Stimulated activated CD8-positive, alpha-beta memory T cell treated with anti-CD3 and anti-CD28 coated beads, Interleukin-4, amount 100 ng/mL, for 24 hours (primary cell): ENCODE results near the gene SMAD1.
"Not testable (repeated sequence)": the region's sequence is repeated elsewhere in the genome, so short reads cannot be mapped to it uniquely, and the experiment has no call there.

Experiments used
- DNase-seq: peaks from one replicate; pipeline ENCODE4 v3.0.0-alpha.2; 2020; ENCODE audit warnings: low read depth

The SMAD1 gene

DNA sequence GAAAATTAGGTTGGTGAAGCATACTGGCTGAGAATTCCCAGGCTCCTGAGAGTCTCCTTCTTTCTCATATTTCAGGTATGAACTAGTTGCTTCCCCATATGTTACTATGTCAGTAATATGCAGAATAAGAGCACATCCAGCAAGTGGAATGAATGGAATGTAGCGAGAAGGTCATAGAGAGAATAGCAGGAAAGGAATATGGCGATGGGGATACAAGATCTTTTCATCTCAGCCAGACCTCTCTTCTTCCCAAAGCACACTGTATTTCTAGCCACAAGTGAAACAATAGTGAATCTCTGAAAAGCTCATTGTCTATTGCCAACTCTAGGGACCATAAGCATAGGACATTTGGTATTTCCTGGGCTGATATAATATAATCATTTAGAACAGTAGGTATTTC, 82.9 kb downstream of the SMAD1 start:
- no peak for DNase-seq

DNA sequence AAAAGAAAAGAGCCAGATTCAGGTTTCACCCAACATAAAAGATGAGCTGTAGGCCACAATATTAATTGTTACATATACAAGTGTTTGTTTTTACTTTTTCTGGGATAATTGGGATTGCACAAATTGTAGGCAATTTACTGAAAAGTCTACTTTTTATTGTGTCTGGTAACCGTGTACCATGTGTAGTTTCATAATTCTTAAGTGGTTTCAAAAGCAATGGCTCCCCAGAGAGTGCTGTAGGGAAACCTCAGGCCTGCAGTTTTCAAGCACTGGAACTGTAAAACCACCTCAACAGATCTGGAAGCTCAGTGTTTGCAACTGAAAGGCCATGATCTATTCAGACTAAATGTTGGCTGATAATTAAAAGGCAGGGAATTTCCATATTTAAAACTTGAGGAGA, 83.7 kb downstream of the SMAD1 start:
- no peak for DNase-seq

DNA sequence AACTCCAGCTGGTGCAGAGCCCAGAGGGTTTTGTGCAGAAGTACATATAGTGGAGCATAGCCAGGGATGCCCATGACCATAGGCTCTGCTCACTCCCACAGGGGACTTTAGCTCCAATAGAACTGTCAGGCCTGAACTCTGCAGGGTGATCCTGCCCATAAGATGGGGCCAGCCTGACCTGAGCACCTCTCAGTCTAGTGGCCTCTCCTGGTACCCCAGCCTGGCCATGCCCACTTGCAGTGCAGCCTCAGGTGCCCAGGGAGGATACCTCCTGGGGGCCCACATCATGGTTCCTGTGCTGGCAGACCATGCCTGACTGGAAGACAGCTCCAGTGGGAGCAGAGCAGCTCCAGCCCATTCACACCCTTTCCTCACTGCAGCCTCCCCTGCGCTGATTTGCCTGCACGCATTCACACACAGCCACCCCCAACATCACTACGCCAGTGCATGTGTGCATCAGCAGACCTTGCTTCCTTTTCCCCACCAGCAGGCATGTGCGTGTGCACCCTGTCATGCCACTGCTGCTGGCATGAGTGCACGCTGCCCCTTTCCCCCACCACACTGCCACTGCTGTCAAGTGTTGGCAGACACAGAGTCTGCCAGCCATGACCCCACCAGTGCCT, 84.5 kb downstream of the SMAD1 start:
- DNase-seq, result no peak

DNA sequence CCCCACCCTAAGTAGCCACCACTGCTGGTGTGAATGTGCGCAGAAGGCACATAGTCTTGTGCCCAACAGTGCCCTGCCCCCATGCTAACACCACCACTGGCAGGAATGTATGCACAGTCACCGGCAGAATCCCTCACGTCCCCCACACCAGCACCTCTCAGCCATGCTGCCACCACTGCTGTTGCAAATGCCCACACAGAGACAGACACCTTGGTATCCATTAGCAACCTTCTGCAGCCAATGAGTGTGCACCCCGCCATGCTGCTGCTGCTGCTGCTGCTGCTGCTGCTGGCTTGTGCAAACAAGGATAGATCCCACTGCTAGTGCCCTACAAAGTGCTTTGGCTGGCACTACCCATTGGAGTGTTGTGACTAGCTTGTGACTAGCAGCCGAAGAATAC, 85.1 kb downstream of the SMAD1 start:
- DNase-seq, result no peak

DNA sequence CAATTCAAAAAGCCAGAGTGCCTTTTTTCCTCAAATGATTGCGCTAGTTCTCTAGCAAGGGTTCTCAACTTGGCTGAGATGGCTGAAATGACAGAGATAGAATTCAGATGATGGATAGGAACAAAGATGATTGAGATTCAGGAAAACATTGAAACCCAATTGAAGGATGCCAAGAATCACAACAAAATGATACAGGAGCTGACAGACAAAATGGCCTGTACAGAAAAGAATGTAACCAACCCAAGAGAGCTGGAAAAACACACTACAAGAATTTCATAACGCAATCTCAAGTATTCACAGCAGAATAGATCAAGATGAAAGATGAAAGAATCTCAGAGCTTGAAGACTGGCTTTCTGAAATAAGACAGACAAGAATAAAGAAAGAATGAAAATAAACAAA, 85.9 kb downstream of the SMAD1 start:
- DNase-seq, result no peak

DNA sequence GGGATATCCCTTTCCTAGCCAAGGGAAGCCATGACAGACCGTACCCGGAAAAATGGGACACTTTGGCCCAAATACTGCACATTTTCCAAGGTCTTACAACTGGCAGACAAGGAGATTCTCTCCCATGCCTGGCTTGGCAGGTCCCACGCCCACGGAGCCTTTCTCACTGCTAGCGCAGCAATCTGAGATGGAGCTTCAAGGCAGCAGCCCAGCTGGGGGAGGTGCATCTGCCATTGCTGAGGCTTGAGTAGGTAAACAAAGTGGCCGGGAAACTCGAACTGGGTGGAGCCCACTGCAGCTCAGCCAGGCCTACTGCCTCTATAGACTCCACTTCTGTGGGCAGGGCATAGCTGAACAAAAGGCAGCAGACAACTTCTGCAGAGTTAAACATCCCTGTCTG, 92.9 kb downstream of the SMAD1 start:
- DNase-seq, result not testable (repeated sequence)

DNA sequence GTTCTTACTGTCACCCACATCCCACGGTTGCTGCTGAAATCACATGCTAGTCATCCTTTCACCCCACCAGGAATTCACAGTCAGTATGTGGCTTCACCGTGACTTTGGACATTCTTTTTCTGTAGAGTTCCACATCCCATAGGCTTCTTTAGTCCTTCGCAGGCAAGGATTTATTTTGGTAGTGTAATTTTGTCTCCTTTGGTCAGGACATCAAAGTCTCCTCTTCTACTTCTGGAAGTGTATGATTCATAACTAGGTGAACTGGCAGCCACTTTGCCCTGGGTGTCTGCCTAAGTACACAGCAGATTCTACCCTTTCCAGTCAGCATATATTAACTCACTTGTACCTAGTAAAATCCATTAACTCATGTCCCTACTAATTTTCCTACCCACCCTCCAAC, 99.3 kb downstream of the SMAD1 start:
- no peak for DNase-seq

DNA sequence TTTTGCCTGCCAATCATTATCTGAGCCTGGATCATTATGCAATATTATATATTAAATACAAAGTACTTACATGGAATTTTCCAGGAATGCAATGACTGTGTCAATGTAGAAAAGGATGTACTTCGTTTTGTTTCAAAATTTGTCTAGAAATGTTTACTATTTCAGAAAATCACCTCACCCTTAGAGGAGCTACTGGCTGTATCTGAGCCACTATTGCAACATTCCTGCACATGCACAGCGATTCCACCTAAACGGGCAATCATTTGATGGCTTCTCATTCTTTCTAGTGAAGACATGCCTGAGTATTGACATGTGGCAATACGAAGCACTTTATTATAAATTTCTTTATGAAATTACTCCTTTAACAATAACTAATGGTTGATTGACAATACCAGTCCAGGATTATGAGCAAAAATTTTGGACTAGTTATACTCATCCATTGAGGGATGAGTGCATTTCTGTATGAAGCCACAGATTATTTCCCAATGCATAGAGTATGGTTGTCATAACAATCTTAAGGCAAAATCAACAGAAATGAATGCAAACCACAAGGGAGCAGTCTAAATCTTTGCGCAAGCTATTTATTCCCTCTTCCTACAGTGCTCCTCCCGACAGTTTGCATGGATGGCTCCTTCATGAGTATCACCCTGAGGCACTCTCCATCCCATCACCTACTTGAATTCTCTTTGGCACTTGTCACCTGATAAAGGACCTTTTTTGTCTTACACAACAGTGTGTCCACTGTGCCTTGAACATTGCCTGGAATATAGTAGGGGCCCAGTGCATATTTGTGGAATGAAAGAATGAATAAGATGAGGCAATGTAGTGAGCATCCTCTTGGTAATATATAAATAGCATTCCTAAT, 101.8 kb downstream of the SMAD1 start:
- no peak for DNase-seq

DNA sequence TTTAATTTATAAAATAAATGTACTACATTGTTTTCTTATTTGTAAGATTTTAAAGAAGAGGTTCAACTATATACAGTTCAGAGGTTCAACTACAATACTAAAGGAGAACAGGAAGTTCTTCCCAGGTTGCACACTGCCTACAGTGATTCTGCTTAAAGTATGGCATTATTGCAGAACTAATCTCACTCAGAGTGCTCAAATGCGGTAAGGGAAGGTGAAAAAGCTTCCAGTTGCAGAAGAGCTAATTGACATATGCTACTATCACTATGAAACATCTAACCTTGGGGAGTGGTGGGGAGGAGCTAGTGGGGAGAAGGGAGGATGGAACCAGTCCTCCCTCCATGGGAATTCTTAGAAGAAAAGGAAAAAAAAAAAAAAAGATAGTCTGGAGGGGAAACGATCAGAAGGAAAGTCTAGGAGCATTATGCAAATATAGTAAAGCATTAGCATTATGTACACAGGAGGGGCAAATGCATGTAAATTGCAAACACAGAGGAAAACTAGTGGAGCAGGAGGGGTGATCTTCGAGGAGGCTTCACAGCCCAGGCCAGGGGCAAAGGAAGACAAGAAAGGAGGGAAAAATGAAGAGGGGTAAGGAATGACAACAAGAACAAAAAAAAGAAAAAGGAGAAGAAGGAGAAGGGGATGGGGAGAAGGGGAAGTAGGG, 105.6 kb downstream of the SMAD1 start:
- no peak for DNase-seq

DNA sequence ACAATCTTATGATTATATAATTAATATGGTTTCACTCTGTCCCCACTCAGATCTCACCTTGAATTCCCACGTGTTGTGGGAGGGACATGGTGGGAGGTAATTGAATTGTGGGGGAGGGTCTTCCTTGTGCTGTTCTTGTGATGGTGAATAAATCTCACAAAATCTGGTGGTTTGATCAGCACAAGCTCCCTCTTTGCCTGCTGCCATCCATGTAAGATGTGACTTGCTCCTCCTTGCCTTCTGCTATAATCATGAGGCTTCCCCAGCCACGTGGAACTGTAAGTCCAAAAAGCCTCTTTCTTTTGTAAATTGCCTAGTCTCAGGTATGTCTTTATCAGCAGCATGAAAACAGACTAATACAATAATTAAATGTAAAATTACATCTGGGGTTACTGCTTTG, 107.7 kb downstream of the SMAD1 start:
- DNase-seq, result not testable (repeated sequence)

DNA sequence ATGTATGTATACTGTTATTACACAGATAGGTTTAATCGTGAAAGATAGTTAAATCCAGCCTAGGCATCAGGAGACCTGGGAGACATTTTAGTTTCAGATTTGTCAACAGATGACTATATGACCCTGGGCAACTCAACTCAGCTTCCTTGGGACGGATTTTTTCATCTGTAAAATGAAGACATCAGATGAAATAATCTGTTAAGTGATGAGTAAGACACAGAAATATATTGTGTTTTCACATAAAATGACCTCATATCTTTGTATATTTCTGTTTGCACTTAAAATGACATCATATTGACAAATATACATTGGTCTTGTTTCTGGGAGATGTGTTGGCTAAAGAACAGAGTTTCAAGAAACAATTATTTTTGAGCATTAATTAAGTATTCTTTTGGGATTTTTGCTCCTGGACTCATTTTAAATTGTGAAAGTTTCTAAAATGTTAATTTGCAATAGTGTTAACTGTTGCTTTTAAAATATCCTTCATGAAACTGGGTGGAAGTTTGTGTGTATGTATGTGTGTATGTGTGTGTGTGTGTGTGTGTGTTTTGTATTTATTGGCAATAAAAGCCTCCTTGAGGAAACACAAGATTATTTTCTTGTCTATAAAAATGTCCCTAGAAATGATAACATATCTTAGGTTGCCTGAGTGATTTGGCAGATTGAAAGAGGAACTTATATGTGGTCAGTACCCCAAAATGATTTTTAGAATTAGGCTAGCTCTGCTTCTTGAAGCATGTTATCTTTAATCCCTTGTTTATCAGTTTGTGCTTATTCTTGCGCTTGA, 108.5 kb downstream of the SMAD1 start:
- DNase-seq, result no peak

DNA sequence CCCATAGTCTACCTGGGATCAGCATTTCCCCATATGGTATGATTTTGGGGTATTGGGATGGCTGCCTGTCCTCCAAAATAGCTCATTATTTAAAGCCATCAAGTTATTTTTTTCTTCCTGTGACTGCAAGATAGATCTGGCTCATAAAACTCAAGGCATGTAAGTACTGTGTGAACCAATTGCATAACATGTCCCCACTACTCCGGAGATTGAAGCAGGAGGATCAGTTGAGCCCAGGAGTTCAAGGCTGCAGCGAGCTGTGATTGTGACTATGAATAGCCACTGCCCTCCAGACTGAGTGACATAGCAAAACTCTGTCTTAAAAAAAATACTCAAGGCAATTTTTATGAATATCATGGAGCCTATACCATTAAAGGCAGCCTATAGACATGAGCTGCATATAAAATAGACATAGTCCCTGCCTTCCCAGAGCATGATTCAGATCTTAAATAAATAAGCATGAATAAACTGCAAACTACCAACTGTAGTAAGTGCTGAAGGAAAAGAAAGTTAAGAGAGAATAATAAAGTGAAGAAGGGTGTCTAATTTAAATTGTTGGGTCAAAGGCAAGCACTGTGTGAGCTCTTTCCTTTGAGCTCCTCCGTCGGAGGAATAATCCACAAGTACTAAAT, 120.6 kb downstream of the SMAD1 start:
- DNase-seq, result no peak

DNA sequence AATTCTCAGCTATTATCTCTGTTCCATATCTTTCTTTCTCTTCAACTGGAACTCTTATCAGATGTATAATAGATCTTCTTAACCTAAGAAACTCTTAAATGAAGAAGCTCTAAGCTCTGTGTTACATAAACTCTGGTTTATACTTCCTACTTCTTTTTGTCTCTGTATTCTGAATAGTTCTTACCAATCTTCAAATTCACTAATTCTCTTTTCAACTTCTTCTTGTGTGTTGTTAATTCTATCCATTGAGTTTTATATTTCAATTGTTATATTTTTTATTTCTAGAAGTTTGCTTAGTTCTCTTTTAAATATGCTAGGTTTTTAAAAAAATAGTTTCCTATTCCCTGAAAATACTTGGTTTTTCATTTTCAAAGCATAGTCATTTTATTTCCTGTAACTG, 124.3 kb downstream of the SMAD1 start:
- DNase-seq, result no peak
